ENCODE data around the gene PLEKHG4.

GRCh38 chr16:67246081-67246755 is 33.1 kb upstream of the PLEKHG4 start:
- TF ChIP-seq REST (IDR thresholded peaks at IDR 0.05) (no peak), BHLHE40 (IDR thresholded peaks at IDR 0.05; ENCODE audit: low read depth, low read length) (no peak), TFCP2L1 (CRISPR knock-in tag; IDR thresholded peaks at IDR 0.05) (no peak), POLR2A (IDR thresholded peaks at IDR 0.05; ENCODE audit: low read length) (peak; percentile 23; the same call in 1 of the 2 replicates), CTCF (IDR thresholded peaks at IDR 0.05) (peak; percentile 50), RFX5 (IDR thresholded peaks at IDR 0.05) (no peak), EP300 (IDR thresholded peaks at IDR 0.05) (no peak), CEBPB (IDR thresholded peaks at IDR 0.05) (peak in 1 of 2 experiments; percentile 50; a peak in 1 of 4 replicates), RCOR1 (IDR thresholded peaks at IDR 0.05; ENCODE audit: low read depth, low read length) (no peak), RAD21 (conservative IDR thresholded peaks at IDR 0.05 in 1 of 2, IDR thresholded peaks at IDR 0.05 in 1 of 2) (peak; percentile 9 to 41; a peak in 3 of 5 replicates), MYC (IDR thresholded peaks at IDR 0.05; ENCODE audit: borderline replicate concordance, low read length) (no peak), USF2 (IDR thresholded peaks at IDR 0.05) (peak; percentile 82)

Measured in A549 (cell line).